Endothelial cell of umbilical vein (primary cell): ENCODE measurements around the gene RAB6B. TPM values are rescaled to one million over a fixed set of nuclear protein-coding genes. Genes with fewer than 3 reads are reported as not detected.

Experiments used
- BruUV-seq: library from RNA; stranded (reverse); fragments of 400-500 nt; replicated peaks from 2 replicates; lab custom pipeline; 2021; lab: Mats Ljungman, UMichigan
- CTCF ChIA-PET: fragments of 300-600, 350-600 bp; sonication (Branson Sonifier 250); formaldehyde crosslinking; loops from one replicate; lab custom pipeline; 2021; ENCODE audit warnings: antibody characterized with exemption, inconsistent platforms; lab: Charles Lee
- POLR2A ChIA-PET: fragments of 300-600, 350-600 bp; sonication (Branson Sonifier 250); formaldehyde crosslinking; loops from one replicate; lab custom pipeline; 2021; ENCODE audit warnings: antibody characterized with exemption, inconsistent platforms; lab: Charles Lee
- DNase-seq: peaks from one replicate; pipeline ENCODE4 v3.0.0-alpha.2; 2011; ENCODE audit warnings: low read depth, low spot score
- FAIRE-seq: peaks from 2 replicates; lab custom pipeline; 2011; peaks lifted over from hg19 to GRCh38; lab: Jason Lieb, UNC
- H2AFZ ChIP-seq: 2 replicates; pipeline ENCODE4 v1.6.0; 2012; ENCODE audit warnings: low read depth, low read length, control low read depth, inconsistent platforms
- H3K27ac ChIP-seq: 2 replicates; pipeline ENCODE4 v1.5.1; 2011; ENCODE audit warnings: low read depth, mild to moderate bottlenecking, control low read depth, low read length, moderate library complexity; ENCODE audit not compliant: insufficient read depth
- H3K27me3 ChIP-seq, 2 experiments: 2 replicates each; pipeline versions ENCODE4 v1.6.0 to v1.6.1; 2011; ENCODE audit warnings: low read length in 2 of 2, mixed read lengths in 1 of 2; ENCODE audit not compliant: control insufficient read depth in 2 of 2, insufficient read depth in 2 of 2
- H3K36me3 ChIP-seq, 2 experiments: 2 replicates in 1 of 2; 3 replicates in 1 of 2; pipeline ENCODE4 v1.5.1; 2011; ENCODE audit warnings: low read length in 2 of 2, mild to moderate bottlenecking in 1 of 2, moderate library complexity in 1 of 2; ENCODE audit not compliant: control insufficient read depth in 2 of 2, insufficient read depth in 2 of 2; ENCODE audit errors: extremely low read depth in 1 of 2
- H3K4me1 ChIP-seq: 3 replicates; pipeline ENCODE4 v1.5.1; 2011; ENCODE audit warnings: mild to moderate bottlenecking, low read length; ENCODE audit not compliant: control insufficient read depth, insufficient read depth; ENCODE audit errors: extremely low read depth
- H3K4me2 ChIP-seq: 2 replicates; pipeline ENCODE4 v1.6.1; 2011; ENCODE audit warnings: low read length, control low read depth, mixed read lengths; ENCODE audit not compliant: insufficient read depth
- H3K4me3 ChIP-seq, 3 experiments: fragments of 200-600 bp in 1 of 3; sonication (generic), shearing (Covaris generic) in 1 of 3; replicated peaks in 1 of 3; 2 replicates each; pipeline ENCODE4 v1.5.1; 2011 to 2016; ENCODE audit warnings: control low read depth in 3 of 3, low read length in 3 of 3, mild to moderate bottlenecking in 2 of 3, inconsistent platforms in 1 of 3, low read depth in 1 of 3, moderate library complexity in 1 of 3; ENCODE audit not compliant: insufficient read depth in 1 of 3
- H3K79me2 ChIP-seq: 2 replicates; pipeline ENCODE4 v1.6.0; 2012; ENCODE audit warnings: low read length, inconsistent platforms; ENCODE audit not compliant: control insufficient read depth, insufficient read depth
- H3K9ac ChIP-seq: replicated peaks from 2 replicates; pipeline ENCODE3; 2011; ENCODE audit warnings: low read length, control low read depth; ENCODE audit not compliant: insufficient read depth; ENCODE audit errors: extremely low read depth
- H3K9me1 ChIP-seq: replicated peaks from 3 replicates; pipeline ENCODE4 v1.6.0; 2011; ENCODE audit warnings: mild to moderate bottlenecking, low read length; ENCODE audit not compliant: control insufficient read depth, insufficient read depth; ENCODE audit errors: extremely low read depth
- H3K9me3 ChIP-seq: replicated peaks from 2 replicates; pipeline ENCODE4 v1.5.1; 2012; ENCODE audit warnings: low read length, inconsistent platforms; ENCODE audit not compliant: control insufficient read depth, insufficient read depth
- H4K20me1 ChIP-seq: replicated peaks from 2 replicates; pipeline ENCODE3; 2011; ENCODE audit warnings: mild to moderate bottlenecking, low read length; ENCODE audit not compliant: control insufficient read depth, insufficient read depth; ENCODE audit errors: extremely low read depth
- EZH2 ChIP-seq: IDR thresholded peaks from 2 replicates; pipeline ENCODE4 v1.6.1; 2012; ENCODE audit warnings: borderline replicate concordance, low read depth, mild to moderate bottlenecking, moderate library complexity, low read length, inconsistent platforms; ENCODE audit not compliant: severe bottlenecking
- GATA2 ChIP-seq: IDR thresholded peaks from 2 replicates; pipeline ENCODE4 v1.7.0; 2011; ENCODE audit warnings: low read depth, mild to moderate bottlenecking, moderate library complexity, mixed read lengths, low read length; ENCODE audit not compliant: insufficient read length, insufficient read depth
- JUN ChIP-seq: IDR thresholded peaks from 2 replicates; pipeline ENCODE4 v1.6.1; 2011; ENCODE audit warnings: borderline replicate concordance, low read depth; ENCODE audit not compliant: insufficient read length, insufficient read depth
- MYC ChIP-seq: IDR thresholded peaks from one replicate; pipeline ENCODE4 v1.6.1; 2011; ENCODE audit warnings: mild to moderate bottlenecking, low read depth, low read length
- POLR2AphosphoS5 ChIP-seq: IDR thresholded peaks from 2 replicates; pipeline ENCODE4 v1.6.1; 2012; ENCODE audit warnings: low read depth, mild to moderate bottlenecking, control low read depth, low read length, moderate library complexity; ENCODE audit not compliant: insufficient read depth
- dilution Hi-C: fragments of 300-500 bp; cut with MboI; formaldehyde crosslinking; loops from one replicate; pipeline ENCODE4 v1.15.0; 2019; ENCODE audit warnings: low sequenced_read_pairs; ENCODE audit not compliant: extremely low pct_ligation_motif_present
- intact Hi-C: fragments of 100-400 bp; cut with micrococcal nuclease; formaldehyde crosslinking; loops from one replicate; pipeline ENCODE4 v1.10.0; 2022
- polyA plus RNA-seq, 4 experiments: library from polyadenylated mRNA; depleted of rRNA in 3 of 4; stranded (reverse) in 3 of 4; unstranded in 1 of 4; fragments of >200 nt; gene quantifications; 2 replicates each; pipeline versions ENCODE4 v1.2.1 to v1.2.3, GENCODE V29; 2011 to 2012; ENCODE audit warnings: missing spikeins in 1 of 4
- total RNA-seq: library from RNA; stranded (reverse); gene quantifications from 2 replicates; pipeline ENCODE4 v1.2.3, GENCODE V29; 2021
- TF ChIP-seq, protein P1 (sequence below): IDR thresholded peaks from 2 replicates; pipeline ENCODE4 v1.6.1; 2011; ENCODE audit not compliant: insufficient read depth, insufficient read length
- TF ChIP-seq, protein P2 (sequence below), 2 donors: IDR thresholded peaks; 1 replicate in 1 of 2; 2 replicates in 1 of 2; pipeline ENCODE4 v1.5.1; 2011; ENCODE audit warnings: low read length in 2 of 2, mild to moderate bottlenecking in 2 of 2, moderate library complexity in 2 of 2, control low read depth in 1 of 2, inconsistent platforms in 1 of 2, low read depth in 1 of 2; ENCODE audit not compliant: insufficient read depth in 1 of 2; ENCODE audit errors: extremely low read depth in 1 of 2

The RAB6B gene
- total and polyA plus RNA-seq, 2 donors (not counting 3 experiments of a cell fraction or from before 2014, with no cell fraction given) = 1.7 to 6.7 TPM

DNA sequence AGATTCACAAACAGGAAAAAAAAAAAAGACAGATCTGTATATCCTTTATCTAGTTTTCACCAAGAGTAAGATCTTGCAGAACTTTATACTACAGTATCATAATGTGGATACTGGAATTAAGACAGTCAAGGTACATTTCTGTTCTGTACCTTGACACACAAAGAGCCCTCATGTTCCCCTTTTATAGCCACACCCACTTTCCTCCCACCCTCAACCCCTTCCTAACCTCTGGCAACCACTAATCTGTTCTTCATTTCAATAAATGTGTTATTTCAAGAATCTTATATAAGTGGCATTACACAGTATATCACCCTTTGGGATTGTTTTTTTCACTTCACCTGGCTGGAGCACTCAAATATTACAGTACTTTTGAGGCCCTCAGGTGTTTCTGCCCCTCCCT, 3.6 kb upstream of the RAB6B start:
- Histone ChIP-seq H3K9ac (no peak overlapping the region), H3K9me3 (no peaks in the 10 kb centered on the region), H3K4me3 (no peak overlapping the region), H3K79me2 (no peaks in the 10 kb centered on the region), H3K9me1 (no peaks in the 10 kb centered on the region), H3K36me3 (no peaks in the 10 kb centered on the region), H3K27ac (no peak overlapping the region), H4K20me1 (no peaks in the 10 kb centered on the region), H3K4me2 (no peak overlapping the region), H3K27me3 (peaks cover 16 to 17% of the 10 kb centered on the region in 2 experiments), H2AFZ (no peak overlapping the region), H3K4me1 (peaks cover 6% of the 10 kb centered on the region)
- TF ChIP-seq, protein P1, sequence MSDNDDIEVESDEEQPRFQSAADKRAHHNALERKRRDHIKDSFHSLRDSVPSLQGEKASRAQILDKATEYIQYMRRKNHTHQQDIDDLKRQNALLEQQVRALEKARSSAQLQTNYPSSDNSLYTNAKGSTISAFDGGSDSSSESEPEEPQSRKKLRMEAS = no peak
- TF ChIP-seq POLR2AphosphoS5 = no peak
- TF ChIP-seq JUN = no peak
- TF ChIP-seq, protein P2, sequence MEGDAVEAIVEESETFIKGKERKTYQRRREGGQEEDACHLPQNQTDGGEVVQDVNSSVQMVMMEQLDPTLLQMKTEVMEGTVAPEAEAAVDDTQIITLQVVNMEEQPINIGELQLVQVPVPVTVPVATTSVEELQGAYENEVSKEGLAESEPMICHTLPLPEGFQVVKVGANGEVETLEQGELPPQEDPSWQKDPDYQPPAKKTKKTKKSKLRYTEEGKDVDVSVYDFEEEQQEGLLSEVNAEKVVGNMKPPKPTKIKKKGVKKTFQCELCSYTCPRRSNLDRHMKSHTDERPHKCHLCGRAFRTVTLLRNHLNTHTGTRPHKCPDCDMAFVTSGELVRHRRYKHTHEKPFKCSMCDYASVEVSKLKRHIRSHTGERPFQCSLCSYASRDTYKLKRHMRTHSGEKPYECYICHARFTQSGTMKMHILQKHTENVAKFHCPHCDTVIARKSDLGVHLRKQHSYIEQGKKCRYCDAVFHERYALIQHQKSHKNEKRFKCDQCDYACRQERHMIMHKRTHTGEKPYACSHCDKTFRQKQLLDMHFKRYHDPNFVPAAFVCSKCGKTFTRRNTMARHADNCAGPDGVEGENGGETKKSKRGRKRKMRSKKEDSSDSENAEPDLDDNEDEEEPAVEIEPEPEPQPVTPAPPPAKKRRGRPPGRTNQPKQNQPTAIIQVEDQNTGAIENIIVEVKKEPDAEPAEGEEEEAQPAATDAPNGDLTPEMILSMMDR (IDR thresholded peaks at IDR 0.05; ENCODE audit: extremely low read depth in 1 of 2, insufficient read depth in 1 of 2, low read depth in 1 of 2, low read length in 2 of 2) = no peak
- no peak for TF ChIP-seq EZH2
- TF ChIP-seq MYC = no peak
- TF ChIP-seq GATA2 = no peak
- dilution Hi-C loops (no loop called here), intact Hi-C loops (no loop called here)
- FAIRE-seq (no peak), DNase-seq (no peak)
- POLR2A ChIA-PET = no interaction called here
- BruUV-seq = no TSS peak
- CTCF ChIA-PET = no interaction called here
